D721Med (cell line): ENCODE data around the gene RABGAP1.

Source experiments
- DNase-seq: peaks from one replicate; pipeline ENCODE4 v3.0.0; 2011; ENCODE audit warnings: low spot score; ENCODE audit not compliant: insufficient read length
- FAIRE-seq: peaks from 2 replicates; lab custom pipeline; 2011; peaks lifted over from hg19 to GRCh38; lab: Jason Lieb, UNC
- TF ChIP-seq, protein P1 (sequence below): IDR thresholded peaks from 2 replicates; pipeline ENCODE4 v1.5.1; 2012; ENCODE audit warnings: mild to moderate bottlenecking, control low read depth; ENCODE audit not compliant: insufficient read depth; ENCODE audit errors: missing control alignments

The RABGAP1 gene

DNA sequence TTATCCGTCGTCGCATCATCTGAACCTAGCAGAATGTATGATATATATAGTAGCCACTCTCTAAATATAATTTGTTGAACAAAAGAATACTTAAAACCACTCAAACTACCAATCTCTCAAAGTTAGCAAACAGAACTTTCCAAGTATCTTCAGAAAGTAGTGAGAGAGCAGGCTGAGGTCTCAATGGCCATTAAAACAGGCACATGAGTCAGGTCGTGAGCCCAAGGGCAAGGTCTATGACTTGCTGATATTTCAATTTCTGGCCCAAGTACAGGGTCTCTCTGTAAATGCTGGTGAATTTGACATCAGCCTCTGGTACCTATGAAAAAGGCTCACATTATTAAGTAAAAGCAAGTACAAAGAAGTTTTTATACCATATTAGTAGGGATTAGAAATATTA is 187.8 kb downstream of the RABGAP1 start:
- no peak for FAIRE-seq
- no peak for DNase-seq
- TF ChIP-seq, protein P1, sequence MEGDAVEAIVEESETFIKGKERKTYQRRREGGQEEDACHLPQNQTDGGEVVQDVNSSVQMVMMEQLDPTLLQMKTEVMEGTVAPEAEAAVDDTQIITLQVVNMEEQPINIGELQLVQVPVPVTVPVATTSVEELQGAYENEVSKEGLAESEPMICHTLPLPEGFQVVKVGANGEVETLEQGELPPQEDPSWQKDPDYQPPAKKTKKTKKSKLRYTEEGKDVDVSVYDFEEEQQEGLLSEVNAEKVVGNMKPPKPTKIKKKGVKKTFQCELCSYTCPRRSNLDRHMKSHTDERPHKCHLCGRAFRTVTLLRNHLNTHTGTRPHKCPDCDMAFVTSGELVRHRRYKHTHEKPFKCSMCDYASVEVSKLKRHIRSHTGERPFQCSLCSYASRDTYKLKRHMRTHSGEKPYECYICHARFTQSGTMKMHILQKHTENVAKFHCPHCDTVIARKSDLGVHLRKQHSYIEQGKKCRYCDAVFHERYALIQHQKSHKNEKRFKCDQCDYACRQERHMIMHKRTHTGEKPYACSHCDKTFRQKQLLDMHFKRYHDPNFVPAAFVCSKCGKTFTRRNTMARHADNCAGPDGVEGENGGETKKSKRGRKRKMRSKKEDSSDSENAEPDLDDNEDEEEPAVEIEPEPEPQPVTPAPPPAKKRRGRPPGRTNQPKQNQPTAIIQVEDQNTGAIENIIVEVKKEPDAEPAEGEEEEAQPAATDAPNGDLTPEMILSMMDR = no peak

DNA sequence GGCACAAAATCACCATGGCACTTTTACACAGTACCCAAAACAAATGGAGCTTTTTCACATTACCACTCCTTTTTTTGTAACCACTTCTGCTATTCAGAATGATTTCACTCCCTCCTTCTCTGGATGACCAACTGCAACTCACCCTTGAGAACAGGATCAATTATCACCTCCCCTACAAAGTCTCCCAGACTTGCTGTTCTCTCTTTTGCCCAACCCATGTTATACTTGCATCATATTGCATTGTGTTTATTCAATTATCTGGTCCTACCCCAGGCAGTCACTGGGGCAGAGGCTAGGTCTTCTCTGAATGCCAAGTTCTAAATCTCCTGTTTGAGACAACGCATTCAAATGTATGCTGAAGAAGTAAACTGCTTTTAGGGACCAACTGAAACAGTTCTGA is 188.6 kb downstream of the RABGAP1 start:
- FAIRE-seq (no peak), DNase-seq (no peak)
- TF ChIP-seq, protein P1 = no peak

DNA sequence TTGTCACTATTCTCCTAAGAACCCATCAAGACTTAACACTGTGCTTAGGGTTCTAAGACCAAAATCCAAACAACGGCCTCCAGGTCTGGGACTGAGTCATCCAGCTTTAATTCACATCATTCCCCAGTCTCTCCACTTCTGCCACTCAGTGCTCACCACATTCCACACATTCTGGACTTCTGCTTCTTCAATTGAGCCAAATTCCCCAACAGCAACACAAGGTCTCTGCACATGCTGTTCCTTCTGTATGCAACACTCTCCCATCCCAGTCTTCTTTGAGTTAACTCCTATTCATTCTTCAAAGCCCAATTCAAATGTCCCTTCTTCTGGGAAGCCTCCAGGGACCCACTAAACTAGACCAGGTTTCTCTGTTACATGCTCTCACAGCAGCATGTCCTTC is 190.4 kb downstream of the RABGAP1 start:
- TF ChIP-seq, protein P1 = no peak
- no peak for FAIRE-seq
- DNase-seq = no peak

DNA sequence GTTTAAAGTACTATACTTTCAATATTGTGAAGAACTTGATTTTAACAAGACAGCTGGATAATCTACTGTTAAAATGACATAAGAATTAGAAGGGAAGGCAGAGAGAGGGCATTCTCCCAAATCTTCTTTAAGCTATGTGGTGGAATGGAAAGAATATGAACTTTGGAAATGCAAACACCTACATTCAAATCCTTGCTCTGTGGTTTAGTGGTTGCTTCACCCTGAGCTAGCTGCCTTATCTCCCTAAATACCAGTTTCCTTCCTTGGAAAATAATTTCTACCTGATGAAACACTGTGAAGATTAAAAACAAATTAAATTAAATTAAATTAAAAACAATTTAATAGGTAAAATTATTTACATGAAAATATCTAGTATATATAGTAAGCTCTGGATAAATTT is 191.2 kb downstream of the RABGAP1 start:
- DNase-seq = no peak
- no peak for FAIRE-seq
- TF ChIP-seq, protein P1 = no peak

DNA sequence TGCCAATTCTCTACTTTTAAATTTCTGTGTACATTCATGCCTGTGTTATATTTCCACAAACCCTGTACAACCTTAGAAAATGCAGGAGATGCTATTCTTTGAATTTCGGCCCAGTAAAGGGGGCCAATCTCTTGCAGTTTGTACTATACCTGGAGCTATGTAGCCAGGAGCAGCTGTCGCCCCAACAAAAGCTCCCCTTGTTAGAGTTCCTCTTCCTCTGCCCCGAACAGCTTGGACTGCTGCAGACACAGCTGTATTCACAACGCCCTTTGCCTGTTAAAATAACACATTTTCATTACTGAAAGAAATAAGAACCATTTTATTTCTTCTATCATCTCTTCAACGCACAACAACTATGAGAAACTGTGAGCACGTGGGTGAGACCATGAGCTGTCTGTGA is 191.9 kb downstream of the RABGAP1 start:
- FAIRE-seq (no peak), DNase-seq (no peak)
- TF ChIP-seq, protein P1 = no peak

DNA sequence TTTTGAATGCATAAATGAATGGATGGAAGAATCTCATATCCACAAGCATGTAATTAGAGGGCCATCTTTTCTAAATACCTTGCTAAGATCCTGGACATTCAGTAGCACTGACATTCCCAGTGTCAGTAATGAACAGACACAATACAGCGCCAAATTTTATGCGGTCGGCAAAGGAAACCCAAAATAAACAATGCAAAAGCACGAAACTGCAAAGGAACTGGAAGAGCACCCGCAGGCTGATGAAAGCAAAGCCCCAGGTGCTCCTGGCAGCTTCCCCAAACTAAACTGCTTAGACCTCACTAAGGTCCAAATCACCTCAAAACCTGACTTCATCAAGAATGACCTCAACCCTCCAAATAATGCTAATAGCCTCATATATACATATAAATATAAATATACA is 194.6 kb downstream of the RABGAP1 start:
- FAIRE-seq = no peak
- TF ChIP-seq, protein P1 = no peak
- no peak for DNase-seq

DNA sequence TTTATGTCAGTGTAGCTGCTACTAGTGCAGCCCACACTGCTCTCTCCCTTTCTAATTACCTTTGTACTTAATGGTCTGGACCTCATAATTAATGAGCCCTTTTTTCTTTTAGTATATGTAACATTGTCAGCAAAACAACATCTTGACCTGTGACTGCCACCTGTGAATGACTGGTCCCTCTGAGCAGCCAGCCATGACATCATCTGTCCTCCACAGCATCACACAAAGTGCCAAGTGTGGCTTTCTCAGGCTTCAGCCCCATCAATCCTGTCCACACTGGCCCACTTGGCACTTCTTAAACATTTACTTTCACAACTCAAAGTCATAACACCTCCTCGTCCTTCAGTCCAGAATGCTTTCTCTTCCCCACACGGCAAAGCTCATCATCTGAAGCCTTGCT is 197.3 kb downstream of the RABGAP1 start:
- FAIRE-seq (no peak), DNase-seq (no peak)
- TF ChIP-seq, protein P1 = no peak
